HEK293 (cell line): ENCODE data around the gene KCNK6.

ENCODE experiments used
- ZNF37A ChIP-seq: fragments of 450-650 bp; IDR thresholded peaks from 2 replicates; pipeline ENCODE4 v1.5.1; 2018; ENCODE audit warnings: missing biosample characterization, missing genetic modification characterization
- ZNF433 ChIP-seq: fragments of 450-650 bp; formaldehyde crosslinking; IDR thresholded peaks from 2 replicates; pipeline ENCODE4 v1.5.1; 2016; ENCODE audit warnings: missing biosample characterization, missing genetic modification characterization, low read depth
- TF ChIP-seq, protein P1 (sequence below): fragments of 450-650 bp; formaldehyde crosslinking; IDR thresholded peaks from 2 replicates; pipeline ENCODE4 v1.5.1; 2016; ENCODE audit warnings: missing biosample characterization, missing genetic modification characterization
- TF ChIP-seq, protein P2 (sequence below): fragments of 450-650 bp; formaldehyde crosslinking; IDR thresholded peaks from 2 replicates; pipeline ENCODE4 v1.5.1; 2016; ENCODE audit warnings: missing biosample characterization, missing genetic modification characterization
- TF ChIP-seq, protein P3 (sequence below): fragments of 450-650 bp; formaldehyde crosslinking; IDR thresholded peaks from 2 replicates; pipeline ENCODE4 v1.5.1; 2016; ENCODE audit warnings: missing biosample characterization, missing genetic modification characterization
- TF ChIP-seq, protein P4 (sequence below): fragments of 450-650 bp; formaldehyde crosslinking; IDR thresholded peaks from 2 replicates; pipeline ENCODE4 v1.5.1; 2017; ENCODE audit warnings: missing biosample characterization, missing genetic modification characterization

DNA sequence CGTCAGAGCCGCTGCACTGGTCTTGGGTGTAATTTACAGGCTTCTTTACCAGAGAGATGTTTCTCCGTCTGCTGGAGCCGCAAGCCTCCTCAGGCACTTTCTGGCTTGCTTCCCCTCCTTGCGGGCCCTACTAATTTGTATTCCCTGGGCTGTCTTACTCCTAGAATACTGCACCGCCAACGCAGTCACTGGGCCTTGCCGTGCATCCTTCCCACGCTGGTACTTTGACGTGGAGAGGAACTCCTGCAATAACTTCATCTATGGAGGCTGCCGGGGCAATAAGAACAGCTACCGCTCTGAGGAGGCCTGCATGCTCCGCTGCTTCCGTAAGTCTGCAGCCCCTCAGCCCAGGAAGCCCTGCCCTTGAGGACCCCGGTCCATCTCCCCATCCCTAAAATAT lies 29.7 kb upstream of the KCNK6 start:
- TF ChIP-seq ZNF37A (tag by site-specific recombination) (no peak), ZNF433 (no peak)
- TF ChIP-seq, protein P1, sequence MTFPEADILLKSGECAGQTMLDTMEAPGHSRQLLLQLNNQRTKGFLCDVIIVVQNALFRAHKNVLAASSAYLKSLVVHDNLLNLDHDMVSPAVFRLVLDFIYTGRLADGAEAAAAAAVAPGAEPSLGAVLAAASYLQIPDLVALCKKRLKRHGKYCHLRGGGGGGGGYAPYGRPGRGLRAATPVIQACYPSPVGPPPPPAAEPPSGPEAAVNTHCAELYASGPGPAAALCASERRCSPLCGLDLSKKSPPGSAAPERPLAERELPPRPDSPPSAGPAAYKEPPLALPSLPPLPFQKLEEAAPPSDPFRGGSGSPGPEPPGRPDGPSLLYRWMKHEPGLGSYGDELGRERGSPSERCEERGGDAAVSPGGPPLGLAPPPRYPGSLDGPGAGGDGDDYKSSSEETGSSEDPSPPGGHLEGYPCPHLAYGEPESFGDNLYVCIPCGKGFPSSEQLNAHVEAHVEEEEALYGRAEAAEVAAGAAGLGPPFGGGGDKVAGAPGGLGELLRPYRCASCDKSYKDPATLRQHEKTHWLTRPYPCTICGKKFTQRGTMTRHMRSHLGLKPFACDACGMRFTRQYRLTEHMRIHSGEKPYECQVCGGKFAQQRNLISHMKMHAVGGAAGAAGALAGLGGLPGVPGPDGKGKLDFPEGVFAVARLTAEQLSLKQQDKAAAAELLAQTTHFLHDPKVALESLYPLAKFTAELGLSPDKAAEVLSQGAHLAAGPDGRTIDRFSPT (tag by site-specific recombination), result no peak
- TF ChIP-seq, protein P2, sequence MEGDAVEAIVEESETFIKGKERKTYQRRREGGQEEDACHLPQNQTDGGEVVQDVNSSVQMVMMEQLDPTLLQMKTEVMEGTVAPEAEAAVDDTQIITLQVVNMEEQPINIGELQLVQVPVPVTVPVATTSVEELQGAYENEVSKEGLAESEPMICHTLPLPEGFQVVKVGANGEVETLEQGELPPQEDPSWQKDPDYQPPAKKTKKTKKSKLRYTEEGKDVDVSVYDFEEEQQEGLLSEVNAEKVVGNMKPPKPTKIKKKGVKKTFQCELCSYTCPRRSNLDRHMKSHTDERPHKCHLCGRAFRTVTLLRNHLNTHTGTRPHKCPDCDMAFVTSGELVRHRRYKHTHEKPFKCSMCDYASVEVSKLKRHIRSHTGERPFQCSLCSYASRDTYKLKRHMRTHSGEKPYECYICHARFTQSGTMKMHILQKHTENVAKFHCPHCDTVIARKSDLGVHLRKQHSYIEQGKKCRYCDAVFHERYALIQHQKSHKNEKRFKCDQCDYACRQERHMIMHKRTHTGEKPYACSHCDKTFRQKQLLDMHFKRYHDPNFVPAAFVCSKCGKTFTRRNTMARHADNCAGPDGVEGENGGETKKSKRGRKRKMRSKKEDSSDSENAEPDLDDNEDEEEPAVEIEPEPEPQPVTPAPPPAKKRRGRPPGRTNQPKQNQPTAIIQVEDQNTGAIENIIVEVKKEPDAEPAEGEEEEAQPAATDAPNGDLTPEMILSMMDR (tag by site-specific recombination), result no peak
- TF ChIP-seq, protein P3, sequence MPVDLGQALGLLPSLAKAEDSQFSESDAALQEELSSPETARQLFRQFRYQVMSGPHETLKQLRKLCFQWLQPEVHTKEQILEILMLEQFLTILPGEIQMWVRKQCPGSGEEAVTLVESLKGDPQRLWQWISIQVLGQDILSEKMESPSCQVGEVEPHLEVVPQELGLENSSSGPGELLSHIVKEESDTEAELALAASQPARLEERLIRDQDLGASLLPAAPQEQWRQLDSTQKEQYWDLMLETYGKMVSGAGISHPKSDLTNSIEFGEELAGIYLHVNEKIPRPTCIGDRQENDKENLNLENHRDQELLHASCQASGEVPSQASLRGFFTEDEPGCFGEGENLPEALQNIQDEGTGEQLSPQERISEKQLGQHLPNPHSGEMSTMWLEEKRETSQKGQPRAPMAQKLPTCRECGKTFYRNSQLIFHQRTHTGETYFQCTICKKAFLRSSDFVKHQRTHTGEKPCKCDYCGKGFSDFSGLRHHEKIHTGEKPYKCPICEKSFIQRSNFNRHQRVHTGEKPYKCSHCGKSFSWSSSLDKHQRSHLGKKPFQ (tag by site-specific recombination), result no peak
- TF ChIP-seq, protein P4, sequence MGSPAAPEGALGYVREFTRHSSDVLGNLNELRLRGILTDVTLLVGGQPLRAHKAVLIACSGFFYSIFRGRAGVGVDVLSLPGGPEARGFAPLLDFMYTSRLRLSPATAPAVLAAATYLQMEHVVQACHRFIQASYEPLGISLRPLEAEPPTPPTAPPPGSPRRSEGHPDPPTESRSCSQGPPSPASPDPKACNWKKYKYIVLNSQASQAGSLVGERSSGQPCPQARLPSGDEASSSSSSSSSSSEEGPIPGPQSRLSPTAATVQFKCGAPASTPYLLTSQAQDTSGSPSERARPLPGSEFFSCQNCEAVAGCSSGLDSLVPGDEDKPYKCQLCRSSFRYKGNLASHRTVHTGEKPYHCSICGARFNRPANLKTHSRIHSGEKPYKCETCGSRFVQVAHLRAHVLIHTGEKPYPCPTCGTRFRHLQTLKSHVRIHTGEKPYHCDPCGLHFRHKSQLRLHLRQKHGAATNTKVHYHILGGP, result no peak
